Tibial nerve (tissue), 4 donors: ENCODE data around the gene CTNNA2. TPM values are rescaled to one million over a fixed set of nuclear protein-coding genes. Genes with fewer than 3 reads are reported as not detected.

ENCODE experiments used
- DNase-seq, 2 donors: peaks; one replicate each; pipeline ENCODE4 v3.0.0-alpha.2; 2019; ENCODE audit warnings: low spot score in 2 of 2
- H3K27ac ChIP-seq, 4 donors: fragments of 200-600 bp; sonication (generic) in 3 of 4; one replicate each; pipeline ENCODE4 v1.5.1; 2017 to 2019; ENCODE audit warnings: mild to moderate bottlenecking in 1 of 4
- H3K27me3 ChIP-seq, 2 donors: fragments of 200-600 bp; sonication (generic) in 1 of 2; one replicate each; pipeline versions ENCODE4 v1.5.1 to v1.6.0; 2017 to 2019
- H3K36me3 ChIP-seq, 3 donors: fragments of 200-600 bp; sonication (generic); one replicate each; pipeline ENCODE4 v1.5.1; 2018 to 2019
- H3K4me1 ChIP-seq, 4 donors: fragments of 200-600 bp; sonication (generic) in 3 of 4; one replicate each; pipeline ENCODE4 v1.5.1; 2017 to 2019
- H3K4me3 ChIP-seq, 4 donors: fragments of 200-600 bp; sonication (generic) in 3 of 4; one replicate each; pipeline ENCODE4 v1.5.1; 2017 to 2019; ENCODE audit warnings: mild to moderate bottlenecking in 1 of 4, moderate library complexity in 1 of 4
- H3K9me3 ChIP-seq, 4 donors: fragments of 200-600 bp; sonication (generic) in 3 of 4; one replicate each; pipeline ENCODE4 v1.5.1; 2017 to 2019
- CTCF ChIP-seq, 5 experiments: fragments of 200-600 bp in 3 of 5; fragments of 450-650 bp in 2 of 5; sonication (generic) in 3 of 5; IDR thresholded peaks; one replicate each; pipeline ENCODE4 v1.5.1; 2016 to 2019; ENCODE audit warnings: antibody characterized with exemption in 5 of 5, mild to moderate bottlenecking in 3 of 5, moderate library complexity in 2 of 5
- EP300 ChIP-seq, 2 donors: sonication (generic); formaldehyde crosslinking; IDR thresholded peaks; one replicate each; pipeline ENCODE4 v1.6.1; 2017; ENCODE audit warnings: antibody characterized with exemption in 2 of 2, mild to moderate bottlenecking in 1 of 2
- POLR2A ChIP-seq, 2 donors: fragments of 450-650 bp; IDR thresholded peaks; one replicate each; pipeline ENCODE4 v1.6.1; 2017; ENCODE audit warnings: antibody characterized with exemption in 2 of 2, mild to moderate bottlenecking in 2 of 2, moderate library complexity in 2 of 2
- WGBS, 2 donors: methylation state at CpG; one replicate each; pipeline ENCODE4 v1.1.5; 2018; 5-methylcytosine and 5-hydroxymethylcytosine counted together
- total RNA-seq, 4 donors: library from RNA; depleted of rRNA; stranded (reverse); fragments of >200 nt; gene quantifications; one replicate each; pipeline ENCODE4 v1.1.0, GENCODE V29; 2016

The CTNNA2 gene
- total RNA-seq, 4 donors from 2014 or later = 0.39 to 3.3 (median 0.75) TPM

- WGBS, 2 donors = 70 to 75% methylated on average over 14 of the region's 14 CpGs
- Histone ChIP-seq H3K27me3 (no peaks in the 10 kb centered on the region), H3K27ac (no peak overlapping the region), H3K36me3 (no peaks in the 10 kb centered on the region), H3K4me1 (peaks cover 0 to 3% (median 0%) of the 10 kb centered on the region in 4 donors), H3K9me3 (no peaks in the 10 kb centered on the region), H3K4me3 (no peak overlapping the region)
- no peak for DNase-seq
- TF ChIP-seq CTCF (IDR thresholded peaks at IDR 0.05) (no peak), POLR2A (IDR thresholded peaks at IDR 0.05) (no peak), EP300 (IDR thresholded peaks at IDR 0.05) (no peak)
These were observed 817.9 kb downstream of the CTNNA2 start for GRCh38 chr2:80330527-80331450.

GRCh38 chr2:80333886-80334285 lies 821.0 kb downstream of the CTNNA2 start:
- no peaks in the 10 kb centered on the region for H3K36me3 ChIP-seq
- H3K27ac ChIP-seq = no peak overlapping the region
- no peak for DNase-seq
- H3K4me3 ChIP-seq = no peak overlapping the region
- TF ChIP-seq EP300 (IDR thresholded peaks at IDR 0.05) = no peak
- TF ChIP-seq POLR2A (IDR thresholded peaks at IDR 0.05) = no peak
- TF ChIP-seq CTCF (IDR thresholded peaks at IDR 0.05) = no peak
- H3K9me3 ChIP-seq = no peaks in the 10 kb centered on the region
- 86 to 91% methylated on average over 5 of the region's 5 CpGs for WGBS, 2 donors
- H3K4me1 ChIP-seq = no peaks in the 10 kb centered on the region
- H3K27me3 ChIP-seq = no peaks in the 10 kb centered on the region

- H3K27me3 ChIP-seq = no peaks in the 10 kb centered on the region
- 67 to 70% methylated on average over 1 of the region's 1 CpG for WGBS, 2 donors
- no peaks in the 10 kb centered on the region for H3K4me1 ChIP-seq
- H3K36me3 ChIP-seq = no peaks in the 10 kb centered on the region
- no peaks in the 10 kb centered on the region for H3K9me3 ChIP-seq
- no peak for TF ChIP-seq POLR2A (IDR thresholded peaks at IDR 0.05)
- TF ChIP-seq EP300 (IDR thresholded peaks at IDR 0.05) = no peak
- H3K4me3 ChIP-seq = no peak overlapping the region
- no peak overlapping the region for H3K27ac ChIP-seq
- no peak for DNase-seq
These were observed 822.6 kb downstream of the CTNNA2 start for GRCh38 chr2:80335411-80335810.

- Histone ChIP-seq H3K4me3 (no peak overlapping the region), H3K4me1 (no peaks in the 10 kb centered on the region), H3K9me3 (no peaks in the 10 kb centered on the region), H3K27ac (no peak overlapping the region), H3K36me3 (no peaks in the 10 kb centered on the region), H3K27me3 (no peaks in the 10 kb centered on the region)
- TF ChIP-seq POLR2A (IDR thresholded peaks at IDR 0.05) (no peak), CTCF (IDR thresholded peaks at IDR 0.05) (no peak), EP300 (IDR thresholded peaks at IDR 0.05) (no peak)
- DNase-seq = no peak
- 69 to 85% methylated on average over 2 of the region's 2 CpGs for WGBS, 2 donors
These were observed 825.9 kb downstream of the CTNNA2 start for GRCh38 chr2:80338794-80339193.

- no peaks in the 10 kb centered on the region for H3K4me1 ChIP-seq
- H3K4me3 ChIP-seq = no peak overlapping the region
- WGBS, 2 donors = 51 to 53% methylated on average over 3 of the region's 3 CpGs
- no peaks in the 10 kb centered on the region for H3K9me3 ChIP-seq
- H3K36me3 ChIP-seq = no peaks in the 10 kb centered on the region
- DNase-seq = no peak
- H3K27ac ChIP-seq = no peak overlapping the region
- TF ChIP-seq EP300 (IDR thresholded peaks at IDR 0.05) (no peak), CTCF (IDR thresholded peaks at IDR 0.05) (no peak), POLR2A (IDR thresholded peaks at IDR 0.05) (no peak)
- H3K27me3 ChIP-seq = no peaks in the 10 kb centered on the region
These were observed 827.2 kb downstream of the CTNNA2 start for GRCh38 chr2:80340022-80340421.
